Fibroblast of lung (primary cell): ENCODE data around the gene SLC25A23. TPM values are rescaled to one million over a fixed set of nuclear protein-coding genes. Genes with fewer than 3 reads are reported as not detected.
A peak's percentile ranks its signal among the peaks of the same experiment; 100 is the strongest.

Experiments used
- DNase-seq, 2 donors: peaks; one replicate each; pipeline versions ENCODE4 v3.0.0 to v3.0.0-alpha.2; 2010; ENCODE audit warnings: low read depth in 2 of 2
- H2AFZ ChIP-seq: 2 replicates; pipeline ENCODE4 v1.5.1; 2012; ENCODE audit warnings: low read length, control low read depth, inconsistent platforms
- H3K27ac ChIP-seq: 2 replicates; pipeline ENCODE4 v1.5.1; 2011; ENCODE audit warnings: low read length, control low read depth; ENCODE audit not compliant: insufficient read depth
- H3K27me3 ChIP-seq: 2 replicates; pipeline ENCODE4 v1.5.1; 2011; ENCODE audit warnings: mild to moderate bottlenecking, low read length; ENCODE audit not compliant: control insufficient read depth, insufficient read depth
- H3K36me3 ChIP-seq: 2 replicates; pipeline ENCODE4 v1.5.1; 2011; ENCODE audit warnings: low read length; ENCODE audit not compliant: control insufficient read depth, insufficient read depth
- H3K4me1 ChIP-seq: 2 replicates; pipeline ENCODE4 v1.5.1; 2011; ENCODE audit warnings: low read length; ENCODE audit not compliant: control insufficient read depth, insufficient read depth; ENCODE audit errors: extremely low read depth
- H3K4me2 ChIP-seq: 2 replicates; pipeline ENCODE4 v1.5.1; 2011; ENCODE audit warnings: low read length, control low read depth; ENCODE audit not compliant: insufficient read depth; ENCODE audit errors: extremely low read depth
- H3K4me3 ChIP-seq, 4 experiments: fragments of 200-600 bp in 1 of 4; sonication (generic) in 1 of 4; replicated peaks in 1 of 4; 2 replicates each; pipeline ENCODE4 v1.5.1; 2011 to 2016; ENCODE audit warnings: low read length in 4 of 4, low read depth in 3 of 4, mild to moderate bottlenecking in 3 of 4, control low read depth in 2 of 4, inconsistent platforms in 1 of 4, mixed read lengths in 1 of 4; ENCODE audit not compliant: insufficient read depth in 1 of 4; ENCODE audit errors: control extremely low read depth in 1 of 4
- H3K79me2 ChIP-seq: 2 replicates; pipeline ENCODE4 v1.5.1; 2012; ENCODE audit warnings: mild to moderate bottlenecking, low read length, inconsistent platforms; ENCODE audit not compliant: control insufficient read depth, insufficient read depth
- H3K9ac ChIP-seq: 2 replicates; pipeline ENCODE4 v1.5.1; 2011; ENCODE audit warnings: mild to moderate bottlenecking, low read length, control low read depth; ENCODE audit not compliant: insufficient read depth
- H3K9me3 ChIP-seq: 2 replicates; pipeline ENCODE4 v1.5.1; 2012; ENCODE audit warnings: low read depth, low read length; ENCODE audit not compliant: control insufficient read depth, insufficient read depth
- H4K20me1 ChIP-seq: 2 replicates; pipeline ENCODE4 v1.5.1; 2011; ENCODE audit warnings: low read length; ENCODE audit not compliant: control insufficient read depth, insufficient read depth; ENCODE audit errors: extremely low read depth
- CTCF ChIP-seq, 2 donors: IDR thresholded peaks in 1 of 2; conservative IDR thresholded peaks in 1 of 2; 1 replicate in 1 of 2; 2 replicates in 1 of 2; pipeline ENCODE4 v1.5.1; 2011 to 2012; ENCODE audit warnings: low read length in 2 of 2, control low read depth in 1 of 2, inconsistent platforms in 1 of 2, low read depth in 1 of 2, mild to moderate bottlenecking in 1 of 2
- EZH2 ChIP-seq: IDR thresholded peaks from 2 replicates; pipeline ENCODE4 v1.5.1; 2012; ENCODE audit warnings: low read length, control low read depth, mild to moderate bottlenecking; ENCODE audit errors: missing control alignments
- polyA plus RNA-seq, 2 donors: library from polyadenylated mRNA; depleted of rRNA in 1 of 2; stranded (reverse) in 1 of 2; unstranded in 1 of 2; fragments of >200 nt; gene quantifications; 2 replicates each; pipeline ENCODE4 v1.2.1, GENCODE V29; 2011 to 2012; ENCODE audit warnings: missing spikeins in 1 of 2
- total RNA-seq: library from RNA; depleted of rRNA; stranded (reverse); fragments of >200 nt; gene quantifications from 2 replicates; pipeline ENCODE4 v1.2.1, GENCODE V29; 2014

SLC25A23 gene
- total and polyA plus RNA-seq, 2 donors (not counting 1 experiment from before 2014, with no cell fraction given), result 7.9 to 33.9 TPM

- no peak for DNase-seq
- Histone ChIP-seq H3K36me3 (peaks cover 32% of the 10 kb centered on the region), H3K27me3 (no peaks in the 10 kb centered on the region), H2AFZ (no peak overlapping the region), H3K4me1 (no peaks in the 10 kb centered on the region), H4K20me1 (no peaks in the 10 kb centered on the region), H3K27ac (no peak overlapping the region), H3K4me2 (no peak overlapping the region), H3K79me2 (peaks cover 4% of the 10 kb centered on the region), H3K9me3 (no peaks in the 10 kb centered on the region), H3K4me3 (no peak overlapping the region), H3K9ac (no peak overlapping the region)
- TF ChIP-seq EZH2 (no peak), CTCF (conservative IDR thresholded peaks at IDR 0.05 in 1 of 2, IDR thresholded peaks at IDR 0.05 in 1 of 2; ENCODE audit: low read depth in 1 of 2, low read length in 2 of 2) (no peak)
Measured at GRCh38 chr19:6413721-6414643, 45.6 kb downstream of the SLC25A23 start.

GRCh38 chr19:6413291-6413690 lies 46.3 kb downstream of the SLC25A23 start:
- no peaks in the 10 kb centered on the region for H3K9me3 ChIP-seq
- no peak for DNase-seq
- peaks cover 3% of the 10 kb centered on the region for H3K79me2 ChIP-seq
- no peak overlapping the region for H3K4me2 ChIP-seq
- H3K9ac ChIP-seq, result no peak overlapping the region
- H3K4me1 ChIP-seq, result no peaks in the 10 kb centered on the region
- H3K36me3 ChIP-seq, result peaks cover 28% of the 10 kb centered on the region
- no peaks in the 10 kb centered on the region for H4K20me1 ChIP-seq
- no peak overlapping the region for H2AFZ ChIP-seq
- TF ChIP-seq CTCF (conservative IDR thresholded peaks at IDR 0.05 in 1 of 2, IDR thresholded peaks at IDR 0.05 in 1 of 2; ENCODE audit: low read depth in 1 of 2, low read length in 2 of 2) (no peak), EZH2 (no peak)
- H3K27me3 ChIP-seq, result no peaks in the 10 kb centered on the region
- no peak overlapping the region for H3K27ac ChIP-seq
- no peak overlapping the region for H3K4me3 ChIP-seq

DNA sequence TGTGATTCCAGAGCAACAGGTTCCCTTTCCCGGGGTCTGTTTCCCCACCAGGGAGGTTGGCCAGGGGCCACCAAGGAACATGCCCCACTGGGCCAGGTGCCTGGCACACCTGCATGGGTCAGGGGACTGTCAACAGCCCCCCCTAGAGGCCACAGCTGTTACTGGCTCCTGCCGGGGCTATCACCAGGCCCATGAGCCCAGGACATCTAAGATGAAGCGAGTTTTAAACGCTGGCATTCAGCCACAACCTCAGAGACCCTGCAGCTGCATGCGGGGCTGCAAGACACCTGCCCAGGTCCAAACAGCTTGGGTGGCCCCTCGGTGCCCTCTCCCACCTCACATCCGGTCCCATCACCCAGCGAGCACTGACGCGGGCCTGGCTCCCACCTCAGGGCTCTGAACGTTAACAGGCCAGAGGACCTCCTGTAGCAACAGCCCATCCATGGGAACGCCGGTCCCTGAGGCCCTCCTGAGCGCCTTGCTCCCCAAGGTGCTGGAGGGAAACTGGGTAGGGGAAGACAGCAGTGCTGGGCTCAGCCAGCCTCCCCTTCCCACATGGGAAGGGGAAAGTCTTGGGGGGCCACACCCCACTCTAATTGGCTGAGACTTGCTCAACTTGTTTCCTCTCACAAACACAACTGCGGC lies 47.0 kb downstream of the SLC25A23 start:
- Histone ChIP-seq H3K27me3 (no peaks in the 10 kb centered on the region), H4K20me1 (no peaks in the 10 kb centered on the region), H3K36me3 (peaks cover 24% of the 10 kb centered on the region), H3K4me2 (no peak overlapping the region), H3K27ac (peak overlapping the region; percentile 28), H3K9ac (no peak overlapping the region), H3K4me3 (no peak overlapping the region), H3K9me3 (no peaks in the 10 kb centered on the region), H3K4me1 (no peaks in the 10 kb centered on the region), H3K79me2 (no peaks in the 10 kb centered on the region), H2AFZ (no peak overlapping the region)
- peak in 1 of 2 donors; percentile 9 for DNase-seq
- TF ChIP-seq CTCF (conservative IDR thresholded peaks at IDR 0.05 in 1 of 2, IDR thresholded peaks at IDR 0.05 in 1 of 2; ENCODE audit: low read depth in 1 of 2, low read length in 2 of 2), result peak; percentile 40 to 57
- no peak for TF ChIP-seq EZH2
